ENCODE measurements around the gene SORBS2. TPM values are rescaled to one million over a fixed set of nuclear protein-coding genes. Genes with fewer than 3 reads are reported as not detected.

Gene SORBS2
- polyA plus RNA-seq, 1 donor from 2014 or later, result 46.0 TPM

- Histone ChIP-seq H3K9me2 (ENCODE audit: insufficient read depth, low read length) (no peaks in the 10 kb centered on the region), H3K9me3 (ENCODE audit: low read length) (no peaks in the 10 kb centered on the region), H2AFZ (ENCODE audit: low read depth, low read length) (no peak overlapping the region), H3K36me3 (ENCODE audit: insufficient read depth, low read length) (peaks cover 27% of the 10 kb centered on the region), H3F3A (ENCODE audit: insufficient read depth, low read length, poor library complexity, severe bottlenecking) (no peaks in the 10 kb centered on the region), H3K79me2 (replicated peaks; ENCODE audit: insufficient read depth, low read length) (no peaks in the 10 kb centered on the region), H3K27ac (ENCODE audit: low read length) (no peak overlapping the region), H3K9ac (ENCODE audit: low read length) (no peak overlapping the region), H3K4me2 (ENCODE audit: low read length) (no peak overlapping the region), H3K4me3 (ENCODE audit: low read length) (no peak overlapping the region), H4K20me1 (ENCODE audit: insufficient read depth) (no peaks in the 10 kb centered on the region), H3K27me3 (ENCODE audit: insufficient read depth, low read depth, low read length) (no peaks in the 10 kb centered on the region)
- no peak for TF ChIP-seq REST (IDR thresholded peaks at IDR 0.05; ENCODE audit: borderline replicate concordance)
- no peak for TF ChIP-seq RAD21 (conservative IDR thresholded peaks at IDR 0.05)
- TF ChIP-seq CTCF (IDR thresholded peaks at IDR 0.05; ENCODE audit: poor library complexity, severe bottlenecking), result no peak
- no peak for TF ChIP-seq POLR2AphosphoS5 (IDR thresholded peaks at IDR 0.05)
- no peak for TF ChIP-seq TAF1 (IDR thresholded peaks at IDR 0.05; ENCODE audit: low read depth)
- no peak for TF ChIP-seq MXI1 (conservative IDR thresholded peaks at IDR 0.05; ENCODE audit: poor library complexity, severe bottlenecking)
- TF ChIP-seq EP300 (conservative IDR thresholded peaks at IDR 0.05; ENCODE audit: poor library complexity, severe bottlenecking), result no peak
- TF ChIP-seq SMC3 (conservative IDR thresholded peaks at IDR 0.05; ENCODE audit: poor library complexity), result no peak
- TF ChIP-seq EZH2 (IDR thresholded peaks at IDR 0.05; ENCODE audit: borderline replicate concordance, insufficient read depth, low read length, poor library complexity, severe bottlenecking), result no peak
Observed at GRCh38 chr4:185662030-185662778, 149.8 kb downstream of the SORBS2 start.

GRCh38 chr4:185660340-185660739 is 151.7 kb downstream of the SORBS2 start:
- TF ChIP-seq TAF1 (IDR thresholded peaks at IDR 0.05; ENCODE audit: low read depth), result no peak
- no peak for TF ChIP-seq POLR2AphosphoS5 (IDR thresholded peaks at IDR 0.05)
- no peak for TF ChIP-seq MXI1 (conservative IDR thresholded peaks at IDR 0.05; ENCODE audit: poor library complexity, severe bottlenecking)
- no peak for TF ChIP-seq EP300 (conservative IDR thresholded peaks at IDR 0.05; ENCODE audit: poor library complexity, severe bottlenecking)
- TF ChIP-seq RAD21 (conservative IDR thresholded peaks at IDR 0.05), result no peak
- no peak for TF ChIP-seq SMC3 (conservative IDR thresholded peaks at IDR 0.05; ENCODE audit: poor library complexity)
- no peak for TF ChIP-seq CTCF (IDR thresholded peaks at IDR 0.05; ENCODE audit: poor library complexity, severe bottlenecking)
- H3K79me2 ChIP-seq (replicated peaks; ENCODE audit: insufficient read depth, low read length), result no peaks in the 10 kb centered on the region
- H3K4me3 ChIP-seq (ENCODE audit: low read length), result no peak overlapping the region

More at GRCh38 chr4:185660340-185660739, 151.7 kb downstream of the SORBS2 start:
- no peak overlapping the region for H3K9ac ChIP-seq (ENCODE audit: low read length)
- H3K4me2 ChIP-seq (ENCODE audit: low read length), result no peak overlapping the region
- H2AFZ ChIP-seq (ENCODE audit: low read depth, low read length), result no peak overlapping the region
- peaks cover 32% of the 10 kb centered on the region for H3K36me3 ChIP-seq (ENCODE audit: insufficient read depth, low read length)
- no peaks in the 10 kb centered on the region for H4K20me1 ChIP-seq (ENCODE audit: insufficient read depth)
- H3K27ac ChIP-seq (ENCODE audit: low read length), result no peak overlapping the region
- H3K27me3 ChIP-seq (ENCODE audit: insufficient read depth, low read depth, low read length), result no peaks in the 10 kb centered on the region
- H3K9me2 ChIP-seq (ENCODE audit: insufficient read depth, low read length), result no peaks in the 10 kb centered on the region
- no peaks in the 10 kb centered on the region for H3K9me3 ChIP-seq (ENCODE audit: low read length)
- H3F3A ChIP-seq (ENCODE audit: insufficient read depth, low read length, poor library complexity, severe bottlenecking), result no peaks in the 10 kb centered on the region
